B cell (primary cell): ENCODE results near the gene PCBP3. TPM values are rescaled to one million over a fixed set of nuclear protein-coding genes. Genes with fewer than 3 reads are reported as not detected.
"Not testable (repeated sequence)": the region's sequence is repeated elsewhere in the genome, so short reads cannot be mapped to it uniquely, and the experiment has no call there.

Source experiments
- ATAC-seq: fragments of 200-7000 bp; cut with Tn5 transposase; one replicate; pipeline ENCODE4 v1.10.0; 2021; ENCODE audit warnings: low read depth, mild to moderate bottlenecking, moderate number of reproducible peaks, moderate library complexity
- CTCF ChIA-PET: fragments of 350-600 bp; sonication (Branson Sonifier 250); formaldehyde crosslinking; loops from one replicate; lab custom pipeline; 2021; ENCODE audit warnings: antibody characterized with exemption, inconsistent platforms; lab: Charles Lee
- POLR2A ChIA-PET: fragments of 350-600 bp; sonication (Branson Sonifier 250); formaldehyde crosslinking; loops from one replicate; lab custom pipeline; 2021; ENCODE audit warnings: antibody characterized with exemption; lab: Charles Lee
- DNase-seq: peaks from one replicate; pipeline ENCODE4 v3.0.0; 2013
- H2AFZ ChIP-seq: 2 replicates; pipeline ENCODE4 v1.6.1; 2012; ENCODE audit warnings: mild to moderate bottlenecking, low read depth, low read length; ENCODE audit not compliant: insufficient read depth, poor library complexity, severe bottlenecking
- H3K27ac ChIP-seq, 2 donors: 1 replicate in 1 of 2; 2 replicates in 1 of 2; pipeline ENCODE4 v1.5.1; 2012 to 2013; ENCODE audit warnings: low read length in 2 of 2, mild to moderate bottlenecking in 2 of 2, moderate library complexity in 1 of 2
- H3K27me3 ChIP-seq, 4 experiments: fragments of 200-600 bp in 1 of 4; sonication (generic) in 1 of 4; replicated peaks in 1 of 4; 1 replicate in 2 of 4; 2 replicates in 2 of 4; pipeline versions ENCODE4 v1.6.1 to v1.7.0; 2013 to 2016; ENCODE audit warnings: low read length in 3 of 4, mild to moderate bottlenecking in 2 of 4, mixed read lengths in 1 of 4, moderate library complexity in 1 of 4; ENCODE audit not compliant: insufficient read depth in 4 of 4, control insufficient read depth in 3 of 4; ENCODE audit errors: control extremely low read depth in 1 of 4
- H3K36me3 ChIP-seq, 2 experiments: replicated peaks in 1 of 2; 1 replicate in 1 of 2; 2 replicates in 1 of 2; pipeline versions ENCODE4 v1.6.1 to v1.7.1; 2013; ENCODE audit warnings: low read length in 1 of 2; ENCODE audit not compliant: insufficient read depth in 2 of 2, control insufficient read depth in 1 of 2; ENCODE audit errors: control extremely low read depth in 1 of 2, extremely low read depth in 1 of 2
- H3K4me1 ChIP-seq, 2 donors: fragments of 200-600 bp in 1 of 2; sonication (generic) in 1 of 2; 1 replicate in 1 of 2; 2 replicates in 1 of 2; pipeline versions ENCODE4 v1.5.1 to v1.6.1; 2013 to 2017; ENCODE audit warnings: low read length in 2 of 2; ENCODE audit not compliant: control insufficient read depth in 2 of 2, insufficient read depth in 2 of 2
- H3K4me2 ChIP-seq: replicated peaks from 2 replicates; pipeline ENCODE3; 2012; ENCODE audit warnings: mild to moderate bottlenecking, low read depth, low read length; ENCODE audit not compliant: poor library complexity, severe bottlenecking
- H3K4me3 ChIP-seq, 5 experiments: fragments of 200-600 bp in 1 of 5; sonication (generic) in 1 of 5; 1 replicate in 3 of 5; 2 replicates in 2 of 5; pipeline versions ENCODE4 v1.5.1 to v1.7.0; 2011 to 2016; ENCODE audit warnings: low read length in 4 of 5, mild to moderate bottlenecking in 4 of 5, low read depth in 2 of 5, control low read depth in 1 of 5, moderate library complexity in 1 of 5; ENCODE audit not compliant: insufficient read depth in 1 of 5; ENCODE audit errors: control extremely low read depth in 1 of 5, extremely low read depth in 1 of 5
- H3K79me2 ChIP-seq: fragments of 200-600 bp; sonication (generic); one replicate; pipeline ENCODE4 v1.6.0; 2016; ENCODE audit warnings: low read length; ENCODE audit not compliant: control insufficient read depth, insufficient read depth
- H3K9ac ChIP-seq: fragments of 200-600 bp; sonication (generic); 2 replicates; pipeline ENCODE4 v1.6.1; 2017; ENCODE audit warnings: mild to moderate bottlenecking, low read length, moderate library complexity
- H3K9me3 ChIP-seq, 3 donors: one replicate each; pipeline versions ENCODE4 v1.6.1 to v1.7.1; 2013; ENCODE audit warnings: low read length in 2 of 3; ENCODE audit not compliant: control insufficient read depth in 2 of 3, insufficient read depth in 1 of 3; ENCODE audit errors: control extremely low read depth in 1 of 3
- H4K20me1 ChIP-seq: 2 replicates; pipeline ENCODE4 v1.6.0; 2012; ENCODE audit warnings: mild to moderate bottlenecking, low read length; ENCODE audit not compliant: insufficient read depth, control insufficient read depth, poor library complexity, severe bottlenecking
- H3K27ac Mint-ChIP-seq: one replicate; pipeline ENCODE4 v1.8.0; 2021; ENCODE audit warnings: mixed read lengths
- H3K27me3 Mint-ChIP-seq: one replicate; pipeline ENCODE4 v1.8.0; 2021; ENCODE audit warnings: mixed read lengths
- H3K4me1 Mint-ChIP-seq: one replicate; pipeline ENCODE4 v1.8.0; 2021; ENCODE audit warnings: mixed read lengths
- H3K4me3 Mint-ChIP-seq: one replicate; pipeline ENCODE4 v1.8.0; 2021; ENCODE audit warnings: mixed read lengths
- H3K9me3 Mint-ChIP-seq: one replicate; pipeline ENCODE4 v1.8.0; 2022; ENCODE audit warnings: mixed read lengths; ENCODE audit not compliant: insufficient read depth
- CTCF ChIP-seq: fragments of 200-600 bp; IDR thresholded peaks from one replicate; pipeline ENCODE4 v1.8.0; 2022; ENCODE audit warnings: antibody characterized with exemption, mild to moderate bottlenecking
- EZH2 ChIP-seq: IDR thresholded peaks from 2 replicates; pipeline ENCODE4 v1.6.1; 2012; ENCODE audit warnings: borderline replicate concordance, low read depth, mild to moderate bottlenecking, moderate library complexity, low read length; ENCODE audit not compliant: insufficient read depth, poor library complexity, severe bottlenecking
- WGBS: methylation state at CpG from one replicate; pipeline ENCODE4 v1.1.5; 2013; ENCODE audit warnings: missing lambda C conversion rate; ENCODE audit not compliant: insufficient coverage; 5-methylcytosine and 5-hydroxymethylcytosine counted together
- intact Hi-C: fragments of 100-400 bp; cut with micrococcal nuclease; formaldehyde crosslinking; loops from one replicate; pipeline ENCODE4 v1.10.0; 2022
- polyA plus RNA-seq: library from polyadenylated mRNA; depleted of rRNA; stranded (reverse); fragments of >200 nt; gene quantifications from 2 replicates; pipeline ENCODE4 v1.2.3, GENCODE V29; 2012
- total RNA-seq, 2 donors: library from RNA; stranded (reverse); fragments of 120-200 nt in 1 of 2; gene quantifications; 1 replicate in 1 of 2; 2 replicates in 1 of 2; pipeline versions ENCODE4 v1.2.3 to v1.2.4, GENCODE V29; 2013 to 2022

PCBP3 gene
- total and polyA plus RNA-seq, 2 donors (not counting 1 experiment from before 2014, with no cell fraction given): 0.45 to 2.7 TPM

GRCh38 chr21:45611296-45611695 lies 32.2 kb upstream of the PCBP3 start:
- Mint-ChIP-seq H3K4me1 (peaks cover 18% of the 10 kb centered on the region), H3K27me3 (peaks cover 20% of the 10 kb centered on the region), H3K4me3 (no peak overlapping the region), H3K27ac (no peak overlapping the region), H3K9me3 (no peaks in the 10 kb centered on the region)
- DNase-seq (no peak), ATAC-seq (no peak)
- Histone ChIP-seq H4K20me1 (no peaks in the 10 kb centered on the region), H3K36me3 (no peaks in the 10 kb centered on the region), H3K4me3 (no peak overlapping the region), H3K4me2 (no peak overlapping the region), H3K4me1 (peaks cover 13 to 17% of the 10 kb centered on the region in 2 donors), H3K79me2 (no peaks in the 10 kb centered on the region), H3K27ac (no peak overlapping the region), H3K9ac (no peak overlapping the region), H3K9me3 (peaks cover 0 to 3% (median 0%) of the 10 kb centered on the region in 3 donors), H2AFZ (no peak overlapping the region), H3K27me3 (peaks cover 0 to 3% (median 0%) of the 10 kb centered on the region in 4 experiments)
- intact Hi-C loops: no loop called here
- POLR2A ChIA-PET: no interaction called here
- WGBS: 95% methylated on average over 10 of the region's 12 CpGs
- TF ChIP-seq EZH2: no peak
- TF ChIP-seq CTCF: no peak
- CTCF ChIA-PET: no interaction called here

GRCh38 chr21:45611939-45612664 lies 31.4 kb upstream of the PCBP3 start:
- Histone ChIP-seq H3K27ac (no peak overlapping the region), H4K20me1 (no peaks in the 10 kb centered on the region), H3K4me3 (no peak overlapping the region), H2AFZ (no peak overlapping the region), H3K4me1 (peaks cover 15 to 25% of the 10 kb centered on the region in 2 donors), H3K27me3 (peaks cover 0 to 3% (median 0%) of the 10 kb centered on the region in 4 experiments), H3K9ac (no peak overlapping the region), H3K9me3 (peaks cover 0 to 3% (median 0%) of the 10 kb centered on the region in 3 donors), H3K4me2 (no peak overlapping the region), H3K79me2 (no peaks in the 10 kb centered on the region), H3K36me3 (no peaks in the 10 kb centered on the region)
- DNase-seq: no peak
- ChIA-PET CTCF (no interaction called here), POLR2A (no interaction called here)
- Mint-ChIP-seq H3K4me3 (no peak overlapping the region), H3K4me1 (peaks cover 18% of the 10 kb centered on the region), H3K27ac (no peak overlapping the region), H3K9me3 (no peaks in the 10 kb centered on the region), H3K27me3 (peaks cover 20% of the 10 kb centered on the region)
- TF ChIP-seq EZH2: no peak
- TF ChIP-seq CTCF: no peak
- intact Hi-C loops: no loop called here
- ATAC-seq: no peak
- WGBS: 90% methylated on average over 24 of the region's 25 CpGs

GRCh38 chr21:45612665-45613019 lies 30.9 kb upstream of the PCBP3 start:
- H3K9me3 Mint-ChIP-seq, H4K20me1 ChIP-seq, H3K27ac ChIP-seq, H3K9ac ChIP-seq, H3K4me3 ChIP-seq, H3K9me3 ChIP-seq, H3K27ac Mint-ChIP-seq, H3K27me3 ChIP-seq, ATAC-seq, H3K36me3 ChIP-seq, CTCF ChIA-PET, H3K4me2 ChIP-seq, H2AFZ ChIP-seq, POLR2A ChIA-PET, H3K4me3 Mint-ChIP-seq, DNase-seq, H3K79me2 ChIP-seq, intact Hi-C loops: not testable (repeated sequence)
- Mint-ChIP-seq H3K27me3 (peaks cover 20% of the 10 kb centered on the region), H3K4me1 (peaks cover 18% of the 10 kb centered on the region)
- no CpG with 5 or more reads among the region's 7 CpGs for WGBS
- peaks cover 15 to 27% of the 10 kb centered on the region in 2 donors for H3K4me1 ChIP-seq
